H1 (cell line): ENCODE data around the gene SECTM1. TPM values are rescaled to one million over a fixed set of nuclear protein-coding genes. Genes with fewer than 3 reads are reported as not detected.

Source experiments
- CBX8 ChIP-seq: fragments of 300-800, 300-1000 bp; sonication (generic); IDR thresholded peaks from 2 replicates; pipeline ENCODE4 v1.7.1; 2016; ENCODE audit warnings: low read depth, low read length, borderline replicate concordance
- CHD1 ChIP-seq: IDR thresholded peaks from 2 replicates; pipeline ENCODE4 v1.6.1; 2012; ENCODE audit warnings: low read depth, low read length, improper control_type of control experiment
- GTF2F1 ChIP-seq: IDR thresholded peaks from 2 replicates; pipeline ENCODE4 v1.6.1; 2012; ENCODE audit warnings: low read depth, low read length, improper control_type of control experiment, borderline replicate concordance
- JUND ChIP-seq: IDR thresholded peaks from 2 replicates; pipeline ENCODE4 v1.6.1; 2011; ENCODE audit warnings: mild to moderate bottlenecking, improper control_type of control experiment, low read length
- SP4 ChIP-seq: IDR thresholded peaks from 2 replicates; pipeline ENCODE4 v1.6.1; 2012; ENCODE audit warnings: low read length, inconsistent platforms
- polyA plus RNA-seq, 7 experiments: library from polyadenylated mRNA; depleted of rRNA in 3 of 7; stranded (reverse) in 5 of 7; unstranded in 2 of 7; fragments of >200 nt in 5 of 7; fragments of 200-250 nt in 2 of 7; gene quantifications; 1 replicate in 5 of 7; 2 replicates in 1 of 7; 4 replicates in 1 of 7; pipeline versions ENCODE4 v1.2.1 to v1.2.3, GENCODE V29; 2011 to 2013; ENCODE audit warnings: missing spikeins in 2 of 7, mixed read lengths in 2 of 7
- total RNA-seq: library from RNA; stranded (reverse); fragmentation: NEBNext Ultra II Directional; extraction: Animal tissue kit (Norgen Biotek cat#: 25700); gene quantifications from 2 replicates; pipeline ENCODE4 v1.2.1, GENCODE V29; 2021

Gene SECTM1
- total and polyA plus RNA-seq, 2 of the 8 experiments (the other 6 are each of a cell fraction or from before 2014, with no cell fraction given) = 0.20 to 0.65 TPM

DNA sequence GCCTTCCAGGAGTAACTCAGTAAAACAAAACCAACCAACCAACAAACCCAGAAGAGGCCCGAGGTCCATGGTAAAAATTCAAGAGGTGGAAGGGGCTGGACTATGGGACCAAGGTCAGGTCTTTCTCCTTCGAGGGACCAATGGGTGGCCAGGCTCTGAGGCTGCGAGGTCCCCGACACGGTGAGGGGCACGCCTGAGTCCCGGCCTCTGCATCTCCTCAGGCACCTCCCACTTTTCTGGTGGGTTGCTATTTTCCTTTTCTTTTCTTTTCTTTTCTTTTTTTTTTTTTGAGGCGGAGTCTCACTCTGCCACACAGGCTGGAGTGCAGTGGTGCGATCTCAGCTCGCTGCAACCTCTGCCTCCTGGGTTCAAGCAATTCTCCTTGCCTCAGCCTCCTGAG lies 34.1 kb downstream of the SECTM1 start (continued):
- TF ChIP-seq CBX8 = no peak
- no peak for TF ChIP-seq GTF2F1
- TF ChIP-seq CHD1 = no peak
- TF ChIP-seq SP4 = no peak
- no peak for TF ChIP-seq JUND
